Measurements from ENCODE around the gene PTPRE.

Gene PTPRE, protein sequence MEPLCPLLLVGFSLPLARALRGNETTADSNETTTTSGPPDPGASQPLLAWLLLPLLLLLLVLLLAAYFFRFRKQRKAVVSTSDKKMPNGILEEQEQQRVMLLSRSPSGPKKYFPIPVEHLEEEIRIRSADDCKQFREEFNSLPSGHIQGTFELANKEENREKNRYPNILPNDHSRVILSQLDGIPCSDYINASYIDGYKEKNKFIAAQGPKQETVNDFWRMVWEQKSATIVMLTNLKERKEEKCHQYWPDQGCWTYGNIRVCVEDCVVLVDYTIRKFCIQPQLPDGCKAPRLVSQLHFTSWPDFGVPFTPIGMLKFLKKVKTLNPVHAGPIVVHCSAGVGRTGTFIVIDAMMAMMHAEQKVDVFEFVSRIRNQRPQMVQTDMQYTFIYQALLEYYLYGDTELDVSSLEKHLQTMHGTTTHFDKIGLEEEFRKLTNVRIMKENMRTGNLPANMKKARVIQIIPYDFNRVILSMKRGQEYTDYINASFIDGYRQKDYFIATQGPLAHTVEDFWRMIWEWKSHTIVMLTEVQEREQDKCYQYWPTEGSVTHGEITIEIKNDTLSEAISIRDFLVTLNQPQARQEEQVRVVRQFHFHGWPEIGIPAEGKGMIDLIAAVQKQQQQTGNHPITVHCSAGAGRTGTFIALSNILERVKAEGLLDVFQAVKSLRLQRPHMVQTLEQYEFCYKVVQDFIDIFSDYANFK

DNA sequence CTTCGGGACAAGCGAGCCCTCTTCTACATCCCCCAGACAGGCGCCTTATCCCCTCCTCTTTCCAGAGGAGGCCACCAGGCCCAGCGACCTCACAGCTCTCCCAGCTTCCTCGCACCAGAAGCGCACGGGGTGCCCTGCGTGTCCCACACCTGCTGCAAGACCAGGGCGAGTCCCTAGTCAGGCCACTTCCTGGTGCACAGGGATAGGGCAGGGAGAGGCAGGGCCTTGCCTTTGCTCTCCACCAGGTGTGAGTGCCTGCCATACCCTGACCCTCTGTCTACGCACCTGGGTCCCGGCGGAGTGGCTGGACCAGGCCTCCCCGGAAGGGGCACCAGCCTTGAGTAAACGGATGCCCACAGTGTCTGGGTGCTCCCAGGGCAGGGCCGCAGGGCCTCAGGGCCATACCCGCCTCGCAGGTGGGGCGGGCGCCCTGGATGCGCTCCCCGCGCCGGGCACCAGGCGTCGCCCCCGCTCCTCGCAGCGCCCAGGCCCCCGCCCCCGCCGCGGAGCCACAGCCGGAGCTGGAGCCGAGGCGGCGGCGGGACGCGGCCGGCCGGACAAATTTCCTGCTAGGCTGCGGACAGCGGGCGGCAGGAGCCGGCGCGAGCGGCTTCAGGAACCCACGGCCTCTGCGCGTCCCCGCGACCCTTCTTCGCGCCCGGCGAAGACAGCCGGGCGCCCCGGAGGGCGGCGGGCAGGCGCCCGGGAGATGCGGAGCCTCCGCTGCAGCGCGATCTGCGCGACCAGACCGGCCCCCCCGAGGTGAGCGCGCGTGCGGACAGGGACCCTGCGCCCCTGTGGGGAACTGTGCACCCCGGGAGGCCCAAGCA is at the start of gene PTPRE:
TSS of gene PTPRE (plus strand) at position 556 of the 830 bp plus-strand sequence. CDS start 133,779 bp downstream, outside the sequence.
- DNase-seq, result no peak

DNA sequence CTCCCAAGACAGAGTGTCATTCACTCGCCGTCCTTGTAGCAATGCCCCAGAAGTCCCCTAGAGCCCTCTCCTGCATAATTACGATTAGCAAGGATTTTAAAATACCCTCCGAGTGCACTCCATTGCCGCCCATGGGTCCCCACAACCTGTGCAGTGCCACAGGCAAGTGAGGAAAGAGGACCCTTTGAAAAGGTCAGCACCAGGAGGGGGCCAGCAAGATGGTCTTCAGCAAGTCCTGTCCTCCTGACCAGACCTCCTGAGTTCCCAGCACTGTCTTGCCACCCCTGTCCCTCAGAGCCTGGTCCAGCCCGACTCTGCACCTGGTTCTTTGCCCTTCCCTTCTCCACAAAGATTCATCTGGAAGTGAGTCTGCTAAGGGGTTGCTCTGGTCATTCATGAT is 46.3 kb upstream of the PTPRE start:
- no peak for DNase-seq

- DNase-seq, result no peak
Measured at GRCh38 chr10:127863231-127863825, 43.6 kb upstream of the PTPRE start.

DNA sequence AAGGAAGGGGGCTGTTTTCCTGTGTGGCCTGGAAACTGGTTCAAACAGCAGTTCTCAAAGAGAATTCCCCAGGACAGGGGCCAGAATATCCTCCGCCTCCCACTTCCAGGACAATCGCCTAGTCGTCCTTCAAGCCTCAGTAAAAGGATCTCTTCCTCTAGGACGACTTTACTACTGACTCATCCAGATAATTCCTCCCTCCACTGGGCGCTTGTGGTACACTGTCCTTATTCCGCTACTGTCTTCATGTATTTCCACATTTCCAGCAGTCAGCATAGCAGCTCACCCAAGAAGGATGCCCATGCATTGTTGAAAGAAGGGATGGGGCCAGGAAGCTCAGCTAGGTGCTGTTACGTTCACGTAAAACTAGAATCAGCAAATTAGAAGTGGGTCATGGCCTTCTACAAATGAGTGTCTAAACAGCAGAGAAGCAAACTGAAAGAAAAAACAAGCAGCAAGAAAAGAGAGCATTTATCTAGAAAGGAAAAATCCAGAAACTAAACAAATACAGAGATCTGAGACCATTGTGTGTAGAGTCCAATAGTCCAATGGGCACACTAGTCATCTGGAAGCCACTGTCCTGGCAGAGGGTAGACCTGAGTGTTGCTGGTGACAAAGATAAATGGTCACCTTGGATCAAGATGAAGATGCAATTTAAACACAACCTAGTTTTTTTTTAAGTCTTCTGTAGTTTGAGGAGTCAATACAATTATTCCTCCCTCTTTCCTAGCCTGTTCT is 40.5 kb upstream of the PTPRE start:
- DNase-seq, result no peak

DNA sequence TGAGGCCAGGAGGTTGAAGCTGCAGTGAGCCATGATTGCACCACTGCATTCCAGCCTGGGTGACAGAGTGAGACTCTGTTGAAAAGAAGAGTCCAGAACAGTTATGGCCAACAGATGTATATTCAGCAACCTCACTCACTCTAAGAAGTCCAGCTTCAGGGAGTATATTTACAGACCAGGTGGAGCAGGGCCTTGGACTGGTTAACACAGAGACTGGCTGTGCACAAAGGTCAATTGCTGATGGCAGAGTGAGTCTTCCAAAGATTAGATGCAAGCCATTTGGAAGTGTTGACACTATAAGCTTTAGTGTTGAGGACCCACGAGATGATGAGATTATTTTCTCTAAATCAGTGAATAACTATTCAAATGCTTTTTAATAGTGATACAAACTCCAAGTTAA is 39.1 kb upstream of the PTPRE start:
- DNase-seq, result no peak

DNA sequence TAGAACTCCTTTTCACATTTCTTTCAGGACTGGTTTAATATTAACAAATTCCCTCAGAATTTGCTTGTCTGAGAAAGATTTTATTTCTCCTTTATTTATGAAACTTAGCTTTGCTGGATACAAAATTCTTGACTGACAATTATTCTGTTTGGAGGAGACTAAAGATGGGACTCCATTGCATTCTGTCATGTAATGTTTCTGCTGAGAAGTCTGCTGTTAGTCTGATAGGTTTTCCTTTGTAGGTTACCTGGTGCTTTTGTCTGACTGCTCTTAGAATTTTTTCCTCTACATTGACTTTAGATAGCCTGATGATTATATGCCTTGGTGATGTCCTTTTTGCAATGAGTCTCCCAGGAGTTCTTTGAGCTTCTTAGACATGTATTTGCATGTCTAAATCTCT is 37.6 kb upstream of the PTPRE start:
- DNase-seq, result no peak

- DNase-seq, result no peak
Measured at GRCh38 chr10:127871631-127872010, 35.3 kb upstream of the PTPRE start.

DNA sequence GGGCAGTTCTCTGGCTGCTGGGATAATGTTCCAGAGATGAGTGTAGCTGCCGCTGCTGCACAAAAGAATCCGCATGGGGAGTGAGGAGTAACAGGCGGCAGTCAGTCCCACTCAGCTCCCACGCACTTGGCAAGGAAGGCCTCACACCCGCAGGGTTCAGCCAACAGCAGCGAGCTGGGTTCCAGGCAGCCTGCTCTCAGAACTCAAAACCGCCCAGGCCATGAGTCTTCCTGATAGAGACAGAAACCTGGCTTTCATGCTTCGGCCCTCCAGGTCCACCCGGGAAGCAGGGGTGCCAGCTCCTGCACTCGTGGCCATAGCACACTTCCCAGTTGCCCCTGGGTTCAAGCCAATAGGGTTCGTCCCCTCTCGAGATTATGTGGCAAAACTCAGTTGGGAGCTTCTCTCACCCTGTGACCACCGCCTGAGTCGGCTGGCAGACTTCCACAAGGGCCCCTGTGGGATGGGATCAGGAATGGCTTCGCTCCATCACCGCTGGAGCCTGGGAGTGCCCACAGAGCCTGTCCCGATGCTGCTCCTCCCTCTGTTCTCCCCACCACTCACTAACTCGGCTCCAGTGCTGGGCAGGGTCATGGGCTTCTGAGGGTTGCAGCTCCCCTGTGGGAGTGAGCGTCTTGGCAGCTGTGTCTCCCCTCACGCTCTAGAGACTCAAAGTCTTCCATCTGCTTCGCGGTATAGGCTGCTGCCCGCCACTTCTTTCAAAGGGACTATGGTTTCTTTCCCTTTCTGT is 34.7 kb upstream of the PTPRE start:
- no peak for DNase-seq

- DNase-seq, result no peak
Measured at GRCh38 chr10:127872871-127873600, 33.9 kb upstream of the PTPRE start.

DNA sequence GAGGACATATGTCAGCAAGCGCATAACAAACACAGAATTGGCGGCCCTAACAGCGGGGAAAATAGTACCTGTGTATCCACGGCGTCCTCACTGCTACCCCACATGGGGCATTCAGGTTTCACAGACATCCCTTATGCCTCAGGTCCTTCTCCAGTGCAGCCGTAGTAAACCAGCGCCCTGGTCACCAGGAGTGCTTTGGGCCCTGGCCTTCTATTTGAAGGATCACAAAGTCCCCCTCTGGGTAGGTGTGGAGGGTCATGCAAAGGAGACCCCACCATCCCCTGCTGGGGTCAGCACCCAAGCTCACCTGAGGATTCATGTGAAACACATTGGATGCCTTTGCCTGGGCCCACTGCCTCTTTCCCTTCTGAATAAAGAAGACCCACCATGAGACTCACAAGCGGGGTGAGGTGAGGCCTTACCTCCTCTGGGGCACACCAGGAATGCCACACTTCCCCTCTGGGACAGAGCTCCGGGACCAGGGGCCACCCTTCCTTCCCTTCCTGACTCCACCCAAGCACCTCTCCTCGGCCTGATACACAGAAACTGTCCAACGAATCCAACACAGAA is 32.9 kb upstream of the PTPRE start:
- DNase-seq, result no peak

- no peak for DNase-seq
Measured at GRCh38 chr10:127874671-127875448, 32.0 kb upstream of the PTPRE start.

GRCh38 chr10:127875449-127875765 is 31.5 kb upstream of the PTPRE start:
- no peak for DNase-seq

GRCh38 chr10:127875916-127876315 is 31.0 kb upstream of the PTPRE start:
- no peak for DNase-seq

GRCh38 chr10:127877116-127877515 is 29.8 kb upstream of the PTPRE start:
- no peak for DNase-seq

- no peak for DNase-seq
Measured at GRCh38 chr10:127877699-127878098, 29.2 kb upstream of the PTPRE start.

GRCh38 chr10:127878475-127879055 is 28.3 kb upstream of the PTPRE start:
- no peak for DNase-seq

- no peak for DNase-seq
Measured at GRCh38 chr10:127880557-127880956, 26.3 kb upstream of the PTPRE start.

DNA sequence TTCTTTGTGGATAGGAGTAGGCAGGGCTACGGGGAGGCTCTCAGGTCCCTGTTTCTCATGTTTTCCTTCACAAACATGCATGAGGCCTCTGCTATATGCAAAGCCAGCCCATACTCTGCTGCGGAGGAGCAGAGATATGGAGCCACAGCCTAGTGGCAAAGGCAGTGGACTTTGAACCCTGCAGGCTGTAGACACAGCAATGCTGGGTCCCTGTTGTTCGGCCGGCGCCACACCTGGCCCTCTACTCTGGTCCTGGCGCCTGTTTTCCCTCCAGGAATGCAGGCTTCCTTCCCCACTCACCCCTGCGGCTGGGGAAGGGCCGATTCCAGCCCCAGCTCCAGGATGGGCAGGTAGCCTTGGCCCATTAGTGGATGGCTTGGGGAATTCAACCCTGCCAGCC is 25.6 kb upstream of the PTPRE start:
- DNase-seq, result no peak

GRCh38 chr10:127882391-127882790 is 24.5 kb upstream of the PTPRE start:
- DNase-seq, result no peak
